IPS-18c (cell line): ENCODE results near the gene ABCA12.

Experiments
- H3K4me3 ChIP-seq: 2 replicates; pipeline ENCODE4 v1.7.0; 2013; ENCODE audit warnings: low read depth, mild to moderate bottlenecking, low read length, moderate library complexity; ENCODE audit not compliant: insufficient read depth
- H3K9me3 ChIP-seq: one replicate; pipeline ENCODE4 v1.6.1; 2013; ENCODE audit warnings: mild to moderate bottlenecking, low read length, moderate library complexity; ENCODE audit not compliant: control insufficient read depth, insufficient read depth

ABCA12 gene

DNA sequence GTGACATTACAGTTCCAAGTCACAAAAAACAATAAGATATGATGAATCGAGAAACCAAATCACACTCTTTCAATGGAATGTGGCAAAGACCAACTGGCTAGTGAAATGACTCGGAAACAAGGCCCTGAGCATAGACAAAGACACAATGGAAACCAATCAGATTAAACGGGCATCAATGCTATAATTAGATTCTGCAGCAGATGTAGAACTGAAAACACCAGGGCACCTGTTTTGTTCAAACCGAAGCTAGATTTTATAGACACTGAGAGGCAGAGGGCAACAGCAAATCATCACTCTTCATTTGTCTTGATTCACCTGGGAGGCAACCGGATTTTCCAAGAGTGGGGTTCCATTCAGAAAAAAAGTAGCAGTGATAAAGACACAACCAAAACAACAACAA lies 236.1 kb downstream of the ABCA12 start:
- Histone ChIP-seq H3K4me3 (no peak overlapping the region), H3K9me3 (no peaks in the 10 kb centered on the region)

DNA sequence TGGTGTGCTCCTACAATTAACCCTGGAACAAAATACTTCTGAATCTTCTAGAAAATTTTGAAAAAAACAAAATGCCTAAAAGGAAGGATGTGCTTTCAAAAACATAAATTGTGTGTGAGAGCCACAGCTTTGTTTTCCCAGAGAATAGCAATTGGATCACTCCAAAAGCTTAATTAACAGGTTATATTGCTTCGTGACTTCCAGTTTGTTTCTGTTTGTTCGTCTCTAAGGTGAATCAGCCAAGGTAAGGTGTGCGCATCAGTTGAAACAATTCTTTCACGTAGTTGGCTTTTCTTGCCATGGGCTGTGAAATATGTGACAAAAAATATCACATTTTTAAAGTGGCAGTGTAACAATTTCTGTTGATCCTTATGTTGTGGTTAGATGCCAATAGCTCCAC lies 238.7 kb downstream of the ABCA12 start:
- Histone ChIP-seq H3K9me3 (no peaks in the 10 kb centered on the region), H3K4me3 (no peak overlapping the region)

DNA sequence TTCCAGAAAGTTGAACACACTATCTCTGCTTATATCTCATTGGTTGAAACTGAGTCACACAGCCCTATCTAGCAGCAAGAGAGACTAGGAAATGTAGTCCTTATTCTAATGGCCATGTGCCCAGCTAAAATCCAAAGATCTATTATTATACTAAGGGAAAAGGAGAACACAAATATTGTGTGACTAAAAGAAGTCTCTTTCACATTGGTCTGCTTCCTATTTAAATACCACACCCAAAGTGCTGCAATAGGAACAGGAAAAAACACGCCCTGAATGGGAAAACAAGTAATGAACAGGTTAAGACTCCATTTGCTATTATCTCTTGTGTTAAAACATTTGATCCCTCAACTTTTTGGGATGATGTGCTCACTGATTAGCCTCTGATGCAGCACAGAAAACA lies 242.2 kb downstream of the ABCA12 start:
- Histone ChIP-seq H3K9me3 (no peaks in the 10 kb centered on the region), H3K4me3 (no peak overlapping the region)

DNA sequence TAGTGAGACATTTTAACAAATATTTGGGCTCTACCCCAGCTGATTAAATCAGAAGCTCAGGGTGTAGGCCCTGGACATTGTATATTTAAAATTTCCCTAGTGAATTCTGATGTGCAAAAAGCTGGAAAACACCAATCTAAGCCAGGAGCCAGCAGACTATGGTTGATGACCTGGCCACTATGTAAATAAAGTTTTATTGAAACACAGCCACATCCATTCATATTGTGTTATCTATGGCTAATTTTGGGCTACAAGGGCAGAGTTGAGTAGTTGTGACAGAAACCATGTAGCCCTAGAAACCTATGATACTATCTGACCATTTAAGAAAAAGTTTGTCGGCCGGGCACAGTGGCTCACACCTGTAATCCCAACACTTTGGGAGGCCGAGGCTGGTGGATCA lies 243.0 kb downstream of the ABCA12 start:
- no peaks in the 10 kb centered on the region for H3K9me3 ChIP-seq
- H3K4me3 ChIP-seq, result no peak overlapping the region

DNA sequence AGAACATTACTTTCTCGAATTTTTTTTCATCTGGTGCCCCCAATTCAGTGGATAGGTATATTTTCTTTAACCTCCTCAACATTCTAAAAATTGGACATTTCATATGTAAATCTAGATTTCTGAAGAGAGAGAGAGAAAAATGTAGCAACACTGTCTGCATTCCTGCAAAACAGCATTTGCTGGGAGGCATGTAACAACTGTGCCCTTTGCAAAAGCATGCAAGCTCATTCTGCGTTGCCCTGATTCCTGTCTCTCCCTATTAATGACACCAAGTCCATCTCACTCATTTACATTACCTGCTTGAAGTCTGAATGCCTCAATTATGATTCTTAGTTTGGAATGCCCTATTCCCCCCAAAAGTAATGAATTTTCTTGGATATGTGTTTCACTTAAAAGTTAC lies 249.1 kb downstream of the ABCA12 start:
- H3K4me3 ChIP-seq, result no peak overlapping the region
- no peaks in the 10 kb centered on the region for H3K9me3 ChIP-seq

DNA sequence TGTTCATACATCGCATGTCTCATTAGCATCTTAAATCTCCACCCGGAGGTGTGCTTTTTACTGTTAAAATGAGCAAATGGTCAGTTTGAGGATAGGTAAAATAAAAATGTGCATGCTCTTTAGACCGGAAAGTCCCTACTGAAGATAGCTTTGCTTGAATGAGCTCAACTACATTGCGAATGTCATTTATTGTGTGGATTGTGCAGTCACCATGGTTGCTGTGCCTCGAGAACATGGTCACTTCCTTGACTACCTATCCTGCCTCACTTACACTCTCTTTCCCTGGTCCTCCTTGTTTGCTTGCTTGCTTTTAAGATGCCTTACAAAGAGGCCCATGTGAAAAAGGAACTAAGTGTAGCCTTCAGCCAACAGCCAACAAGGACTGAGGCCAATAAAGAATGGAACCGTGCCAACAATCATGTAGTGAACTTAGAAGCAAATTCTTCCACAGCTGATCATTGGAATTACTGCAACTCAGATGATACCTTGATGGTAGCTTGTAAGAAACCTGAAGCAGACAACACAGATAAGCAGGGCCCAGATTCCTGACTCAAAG lies 256.7 kb downstream of the ABCA12 start:
- no peaks in the 10 kb centered on the region for H3K9me3 ChIP-seq
- H3K4me3 ChIP-seq, result no peak overlapping the region
